ENCODE measurements around the gene CEACAM18.

DNA sequence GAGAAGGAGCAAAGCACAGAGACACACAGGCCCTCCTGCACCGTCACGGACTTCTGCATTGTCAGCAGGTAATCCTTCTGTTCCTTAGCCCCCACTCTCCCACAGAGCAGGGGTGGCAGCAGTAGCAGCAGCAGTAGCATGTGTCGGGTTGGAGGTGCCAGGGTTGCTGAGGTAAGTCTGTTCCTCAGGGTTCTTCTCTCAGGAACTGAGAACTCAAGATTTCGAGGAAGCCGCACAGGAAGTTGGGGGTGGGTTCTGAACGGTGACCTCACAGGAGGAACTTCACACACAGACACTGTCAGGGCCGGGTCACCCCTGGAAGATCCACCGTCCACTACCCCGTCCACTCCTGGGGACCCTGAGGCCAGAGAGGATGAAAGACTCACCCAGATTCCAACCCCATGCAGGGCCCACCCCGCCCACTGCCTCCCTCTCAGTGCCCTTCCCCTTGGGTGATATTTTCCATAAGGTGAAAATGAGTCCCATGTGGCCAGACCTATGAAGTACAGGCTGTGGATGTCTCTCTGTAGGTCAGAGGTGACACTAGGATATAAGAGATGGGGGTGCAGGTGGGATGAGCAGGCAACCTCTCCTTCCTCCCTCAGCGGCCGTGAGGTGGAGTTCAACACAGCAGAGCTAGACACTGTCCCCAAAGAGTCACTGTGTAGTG, 23.4 kb downstream of the CEACAM18 start, which contains the start of gene SIGLEC12:
- TF ChIP-seq CTCF (IDR thresholded peaks at IDR 0.05; ENCODE audit: low read depth, low read length, poor library complexity, severe bottlenecking) (no peak), EZH2phosphoT487 (IDR thresholded peaks at IDR 0.05; ENCODE audit: borderline replicate concordance, low read length) (no peak)

All from DOHH2 (cell line).